Measurements from ENCODE around the gene DENND5A.

- no peak for TF ChIP-seq POLR2A (IDR thresholded peaks at IDR 0.05; ENCODE audit: low read length)
- TF ChIP-seq GATA1 (IDR thresholded peaks at IDR 0.05; ENCODE audit: low read depth, low read length): no peak
These were observed 141.4 kb downstream of the DENND5A start for GRCh38 chr11:9123595-9124304.
